Measurements from ENCODE around the gene COPS9.

DNA sequence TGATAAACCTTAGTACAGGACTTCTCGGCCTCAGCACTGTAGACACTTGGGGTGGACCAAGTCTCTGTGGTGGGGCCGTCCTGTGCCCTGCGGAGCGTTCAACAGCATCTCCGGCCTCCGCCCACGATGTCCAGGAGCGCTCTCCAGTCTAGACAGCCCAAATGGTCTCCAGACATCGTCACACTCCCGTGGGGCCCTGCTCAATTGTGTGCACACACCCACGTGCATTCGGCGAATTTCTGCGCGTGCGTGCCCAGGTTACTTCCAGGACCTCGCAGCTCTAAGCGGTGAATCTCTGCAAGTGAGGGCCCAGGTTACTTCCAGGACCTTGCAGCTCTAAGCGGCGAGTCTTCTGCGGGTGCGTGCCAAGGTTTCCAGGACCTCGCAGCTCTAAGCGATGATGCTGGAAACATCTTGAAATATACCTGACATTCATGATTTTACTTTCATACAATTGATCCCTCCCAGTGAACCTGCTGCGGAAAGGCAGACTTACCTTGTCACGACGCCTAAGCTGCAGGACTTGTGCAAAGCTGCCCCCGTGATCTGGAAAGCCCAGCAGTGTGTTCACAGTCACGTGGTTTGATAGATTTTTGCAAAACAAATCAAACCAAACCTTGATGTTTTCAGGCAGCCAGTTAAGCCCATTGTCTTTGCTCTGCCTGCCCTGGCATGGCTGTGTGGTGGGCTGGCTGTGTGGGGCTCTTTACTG is 20.5 kb upstream of the COPS9 start:
- TF ChIP-seq, protein P1, sequence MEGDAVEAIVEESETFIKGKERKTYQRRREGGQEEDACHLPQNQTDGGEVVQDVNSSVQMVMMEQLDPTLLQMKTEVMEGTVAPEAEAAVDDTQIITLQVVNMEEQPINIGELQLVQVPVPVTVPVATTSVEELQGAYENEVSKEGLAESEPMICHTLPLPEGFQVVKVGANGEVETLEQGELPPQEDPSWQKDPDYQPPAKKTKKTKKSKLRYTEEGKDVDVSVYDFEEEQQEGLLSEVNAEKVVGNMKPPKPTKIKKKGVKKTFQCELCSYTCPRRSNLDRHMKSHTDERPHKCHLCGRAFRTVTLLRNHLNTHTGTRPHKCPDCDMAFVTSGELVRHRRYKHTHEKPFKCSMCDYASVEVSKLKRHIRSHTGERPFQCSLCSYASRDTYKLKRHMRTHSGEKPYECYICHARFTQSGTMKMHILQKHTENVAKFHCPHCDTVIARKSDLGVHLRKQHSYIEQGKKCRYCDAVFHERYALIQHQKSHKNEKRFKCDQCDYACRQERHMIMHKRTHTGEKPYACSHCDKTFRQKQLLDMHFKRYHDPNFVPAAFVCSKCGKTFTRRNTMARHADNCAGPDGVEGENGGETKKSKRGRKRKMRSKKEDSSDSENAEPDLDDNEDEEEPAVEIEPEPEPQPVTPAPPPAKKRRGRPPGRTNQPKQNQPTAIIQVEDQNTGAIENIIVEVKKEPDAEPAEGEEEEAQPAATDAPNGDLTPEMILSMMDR (IDR thresholded peaks at IDR 0.05; ENCODE audit: low read depth, low read length) = no peak
- no peak for TF ChIP-seq EZH2phosphoT487 (IDR thresholded peaks at IDR 0.05; ENCODE audit: low read depth)
